ENCODE data around the gene TEX53.

TEX53 gene

DNA sequence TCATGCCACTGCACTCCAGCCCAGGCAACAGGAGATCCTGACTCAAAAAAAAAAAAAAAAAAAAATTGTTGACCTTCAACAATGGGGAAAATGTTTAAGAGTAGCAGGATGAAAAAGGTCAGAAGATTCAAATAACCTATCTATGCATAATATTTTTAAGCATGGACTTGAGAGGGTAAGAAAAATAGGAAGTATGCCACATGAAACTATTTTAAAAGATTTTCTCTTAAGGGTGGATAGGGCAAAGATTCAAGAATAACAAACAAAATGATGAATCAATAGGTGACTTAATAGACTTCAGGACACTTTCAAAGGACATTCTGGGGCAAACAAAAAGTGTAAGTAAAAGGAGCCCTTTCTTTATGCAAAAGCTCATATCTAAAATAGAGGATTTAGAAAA is 21.2 kb upstream of the TEX53 start:
- no peak for DNase-seq

DNA sequence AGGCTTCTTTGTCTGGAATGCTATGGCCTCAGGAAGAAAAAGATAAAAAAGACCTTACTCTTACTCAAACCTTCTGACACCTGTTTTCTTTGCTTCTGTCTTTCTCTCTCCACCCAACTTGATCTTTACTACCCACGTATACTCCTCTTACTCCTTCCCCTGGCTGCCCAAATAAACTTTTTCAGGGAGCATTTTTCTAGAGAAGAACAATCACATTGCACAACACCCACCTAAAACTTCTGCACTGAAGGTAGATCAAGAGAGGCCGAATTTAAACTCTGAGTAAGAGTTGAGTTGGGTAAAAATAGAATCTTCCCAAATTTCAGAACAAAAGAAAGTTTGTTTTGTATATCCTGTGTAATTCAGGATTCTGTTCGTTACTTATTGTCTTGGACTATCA is 20.5 kb upstream of the TEX53 start:
- no peak for DNase-seq

DNA sequence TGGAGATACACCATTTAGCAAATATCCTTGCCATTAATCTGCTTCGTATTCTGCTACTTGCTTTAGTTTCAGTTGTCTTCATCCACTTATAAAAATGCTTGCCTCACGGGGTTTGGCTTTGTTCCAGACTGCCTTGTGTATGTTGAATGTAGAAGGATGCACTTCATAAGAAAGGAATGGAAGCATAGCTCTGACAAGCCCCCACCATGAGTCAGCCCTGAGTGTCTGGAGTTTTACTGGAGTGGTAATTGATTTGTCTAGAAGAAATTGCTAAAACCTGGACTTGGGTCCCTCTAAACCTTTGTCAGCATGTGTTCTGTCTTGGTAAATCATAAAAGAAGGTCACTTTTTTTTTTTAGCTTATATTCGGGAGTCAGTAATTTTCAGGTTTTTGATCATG is 19.8 kb upstream of the TEX53 start:
- DNase-seq = no peak

DNA sequence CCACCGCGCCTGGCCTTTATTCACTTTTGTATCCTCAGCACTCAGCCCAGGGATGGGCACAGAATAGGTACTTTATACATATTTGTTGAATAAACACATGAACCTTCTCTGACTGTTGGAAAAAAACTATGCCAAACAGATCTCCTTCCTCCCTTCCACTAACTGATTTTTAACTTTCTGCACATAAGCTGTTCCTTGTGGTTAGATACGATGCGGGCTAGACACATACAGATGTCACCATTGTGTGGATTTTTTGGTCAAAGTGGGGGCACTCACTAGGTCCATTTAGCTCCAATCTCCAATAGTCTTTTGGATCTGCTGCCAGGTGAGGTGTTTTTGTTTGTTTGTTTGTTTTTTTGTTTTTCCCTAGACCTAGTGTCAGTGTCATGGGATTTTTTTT is 19.3 kb upstream of the TEX53 start:
- DNase-seq = no peak

DNA sequence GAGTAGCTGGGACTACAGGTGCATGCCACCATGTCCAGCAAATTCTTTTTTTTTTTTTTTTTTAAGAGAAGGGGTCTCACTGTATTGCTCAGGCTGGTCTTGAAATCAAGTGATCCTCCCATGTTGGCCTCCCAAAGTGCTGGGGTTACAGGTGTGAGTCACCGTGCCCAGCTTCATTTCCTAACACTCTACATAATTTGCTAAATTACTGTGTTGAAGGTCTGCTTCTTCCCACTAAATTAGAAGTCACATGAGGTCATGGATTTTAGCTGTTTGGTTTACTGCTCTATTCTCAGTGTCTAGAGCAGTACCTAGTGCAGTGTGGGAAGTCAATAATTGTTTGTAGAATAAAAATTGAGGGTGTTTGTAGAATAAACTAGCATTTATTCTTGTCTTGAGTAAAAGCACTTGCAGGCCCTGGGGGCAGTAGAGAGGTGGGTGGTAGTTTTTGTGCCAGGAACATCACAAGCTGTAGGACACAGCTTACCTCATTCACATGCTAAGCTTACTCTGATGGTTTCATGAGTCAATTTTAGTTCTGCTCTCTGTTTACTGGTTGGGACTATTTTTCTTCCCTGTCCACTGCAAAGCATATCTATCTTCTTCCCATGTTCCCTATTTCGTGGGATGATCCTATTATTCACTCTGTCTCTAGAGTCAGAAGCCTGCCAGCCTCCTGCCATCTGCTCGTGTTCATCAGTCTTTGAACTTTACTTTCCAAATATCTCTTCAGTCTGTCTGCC is 17.4 kb upstream of the TEX53 start:
- DNase-seq = no peak

DNA sequence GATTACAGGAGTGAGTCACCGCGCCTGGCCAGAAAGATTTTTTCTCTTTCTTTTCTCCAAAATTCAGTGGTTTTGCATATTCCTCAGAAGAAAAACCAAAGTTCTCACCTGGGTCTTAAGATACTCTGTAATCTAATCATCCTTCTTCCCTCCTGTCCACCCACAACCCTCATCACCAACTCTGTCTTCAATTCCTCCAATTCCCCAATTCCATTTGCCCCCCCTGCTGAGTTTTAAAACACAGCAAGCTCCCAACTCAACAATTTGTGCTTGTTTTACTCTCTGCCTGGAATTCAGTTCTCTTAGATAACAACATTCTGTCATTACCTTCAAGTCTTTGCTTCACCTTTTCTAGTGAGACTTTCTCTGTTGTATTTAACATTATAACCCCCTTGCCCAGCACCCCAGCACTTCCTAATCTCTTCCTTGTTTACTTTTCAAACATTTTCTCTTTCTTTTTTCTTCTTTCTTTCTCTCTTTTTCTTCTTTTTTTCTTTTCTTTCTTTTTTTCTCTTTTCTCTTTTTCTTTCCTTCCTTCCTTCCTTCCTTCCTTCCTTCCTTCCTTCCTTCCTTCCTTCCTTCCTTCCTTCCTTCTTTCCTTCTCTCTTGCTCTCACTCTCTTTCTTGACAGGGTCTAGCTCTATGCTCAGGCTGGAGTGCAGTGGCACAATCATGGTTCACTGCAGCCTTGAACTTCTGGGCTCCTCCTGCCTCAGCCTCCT is 16.6 kb upstream of the TEX53 start:
- DNase-seq = no peak

DNA sequence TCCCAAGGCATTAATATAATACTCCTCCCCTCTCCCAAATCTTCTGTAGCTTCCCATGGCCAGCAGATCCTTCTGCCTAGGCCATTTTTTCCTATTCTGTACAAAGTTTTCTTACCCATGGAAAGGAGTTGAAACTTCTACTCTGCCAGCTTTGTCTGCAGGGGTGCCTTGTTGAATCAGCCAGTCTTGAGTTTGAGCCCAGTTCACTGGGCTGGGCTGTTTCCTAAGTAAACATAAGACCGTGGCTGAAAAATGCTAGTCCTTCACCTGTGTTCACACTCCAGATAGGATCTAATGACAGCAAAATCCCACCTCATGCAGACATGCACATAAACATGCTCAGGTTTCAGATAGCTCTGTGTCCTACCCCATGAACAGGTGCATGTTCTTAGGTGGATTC is 14.0 kb upstream of the TEX53 start:
- no peak for DNase-seq

DNA sequence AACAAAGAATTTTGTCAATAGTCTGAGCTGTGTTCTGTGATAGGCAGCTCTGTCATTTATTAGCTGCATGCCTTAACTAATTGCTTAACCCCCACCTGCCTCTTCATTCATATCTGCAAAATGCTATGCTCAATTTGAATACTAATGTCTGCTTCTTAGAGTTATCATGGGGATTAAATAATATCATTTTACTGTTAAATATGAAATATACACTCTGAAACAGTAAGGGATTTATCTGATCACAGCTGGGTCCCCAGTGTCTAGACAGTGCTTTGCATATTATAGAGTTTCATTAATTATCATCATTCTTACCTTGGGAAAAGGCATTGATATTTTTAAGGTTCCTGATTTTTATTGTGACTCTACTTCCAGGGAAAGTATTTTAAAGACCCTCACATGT is 12.4 kb upstream of the TEX53 start:
- no peak for DNase-seq

DNA sequence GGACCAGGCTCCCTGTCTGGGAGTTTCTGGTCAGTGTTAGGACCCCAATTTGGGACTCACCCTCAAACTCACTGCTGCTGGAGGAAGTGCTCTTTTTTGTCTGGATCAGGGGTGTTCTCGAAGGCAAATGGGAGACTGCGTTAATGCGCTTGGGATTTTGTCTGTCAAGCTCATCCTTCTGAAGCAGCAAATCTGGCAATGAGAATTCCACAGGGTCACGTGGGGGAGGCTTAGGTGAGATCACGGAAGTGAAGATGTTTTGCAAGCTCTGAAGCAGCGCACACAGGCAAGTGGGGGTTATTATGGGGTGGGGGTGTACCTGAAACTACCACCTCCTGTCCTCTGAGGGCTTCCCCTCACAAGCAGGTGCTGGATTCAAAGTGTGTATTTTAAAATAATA is 10.5 kb upstream of the TEX53 start:
- DNase-seq = no peak

DNA sequence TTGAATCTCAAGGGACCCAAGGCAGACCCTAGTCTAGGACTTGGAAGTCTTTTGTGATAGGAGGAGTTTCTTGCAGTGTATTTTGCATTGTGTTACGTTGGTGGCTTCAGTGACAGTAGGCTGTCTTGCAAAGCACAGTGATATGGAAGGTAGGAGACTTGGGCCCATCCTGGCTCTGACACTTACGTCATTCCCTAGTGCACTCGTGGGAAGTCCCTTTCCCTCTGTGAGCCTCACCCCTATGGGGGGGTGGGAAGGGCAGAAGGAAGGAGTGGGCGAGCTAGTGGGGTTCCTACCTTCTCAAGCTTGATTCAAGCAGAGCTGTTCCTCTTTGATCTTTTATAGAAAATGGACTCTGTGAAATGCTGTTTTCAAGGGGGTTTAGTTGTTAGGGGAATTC is 9.2 kb upstream of the TEX53 start:
- no peak for DNase-seq

DNA sequence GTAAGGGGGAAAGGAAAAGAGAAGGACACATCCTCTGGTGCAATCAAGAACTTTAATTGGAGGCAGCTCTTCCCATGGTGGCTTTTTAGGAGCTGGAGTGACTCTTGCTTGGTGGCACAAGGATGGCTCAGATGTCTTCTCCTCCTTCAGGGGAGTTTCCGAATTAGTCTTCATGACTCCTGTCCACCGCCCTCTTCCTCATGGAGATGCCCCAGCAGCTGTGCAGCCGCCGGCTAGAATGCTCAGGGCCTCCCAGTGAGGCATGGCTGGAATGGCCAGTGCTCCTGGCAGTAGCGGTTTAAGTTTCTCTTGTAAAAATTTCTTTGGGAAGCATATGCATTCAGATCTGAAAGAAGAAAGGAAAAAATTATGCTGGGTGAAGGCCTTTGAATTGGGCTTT is 8.8 kb upstream of the TEX53 start:
- no peak for DNase-seq

DNA sequence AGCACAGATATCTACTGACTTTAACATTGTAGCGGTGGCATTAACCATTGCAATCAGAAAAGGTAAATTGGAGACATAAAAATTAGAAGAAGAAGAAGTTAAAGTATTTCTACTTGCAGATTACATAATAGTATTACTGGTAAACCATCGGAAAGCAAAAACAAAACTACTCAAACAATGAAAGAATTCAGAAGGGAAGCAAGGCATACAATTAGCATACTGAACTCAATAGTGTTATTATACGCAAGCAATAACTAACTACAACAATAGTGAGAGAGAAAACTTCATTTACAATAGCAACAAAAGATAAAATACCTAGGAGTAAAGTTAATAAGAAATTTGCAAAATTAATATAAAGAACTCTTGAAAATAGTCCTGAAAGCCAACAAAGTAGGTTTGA is 6.6 kb upstream of the TEX53 start:
- DNase-seq = no peak

DNA sequence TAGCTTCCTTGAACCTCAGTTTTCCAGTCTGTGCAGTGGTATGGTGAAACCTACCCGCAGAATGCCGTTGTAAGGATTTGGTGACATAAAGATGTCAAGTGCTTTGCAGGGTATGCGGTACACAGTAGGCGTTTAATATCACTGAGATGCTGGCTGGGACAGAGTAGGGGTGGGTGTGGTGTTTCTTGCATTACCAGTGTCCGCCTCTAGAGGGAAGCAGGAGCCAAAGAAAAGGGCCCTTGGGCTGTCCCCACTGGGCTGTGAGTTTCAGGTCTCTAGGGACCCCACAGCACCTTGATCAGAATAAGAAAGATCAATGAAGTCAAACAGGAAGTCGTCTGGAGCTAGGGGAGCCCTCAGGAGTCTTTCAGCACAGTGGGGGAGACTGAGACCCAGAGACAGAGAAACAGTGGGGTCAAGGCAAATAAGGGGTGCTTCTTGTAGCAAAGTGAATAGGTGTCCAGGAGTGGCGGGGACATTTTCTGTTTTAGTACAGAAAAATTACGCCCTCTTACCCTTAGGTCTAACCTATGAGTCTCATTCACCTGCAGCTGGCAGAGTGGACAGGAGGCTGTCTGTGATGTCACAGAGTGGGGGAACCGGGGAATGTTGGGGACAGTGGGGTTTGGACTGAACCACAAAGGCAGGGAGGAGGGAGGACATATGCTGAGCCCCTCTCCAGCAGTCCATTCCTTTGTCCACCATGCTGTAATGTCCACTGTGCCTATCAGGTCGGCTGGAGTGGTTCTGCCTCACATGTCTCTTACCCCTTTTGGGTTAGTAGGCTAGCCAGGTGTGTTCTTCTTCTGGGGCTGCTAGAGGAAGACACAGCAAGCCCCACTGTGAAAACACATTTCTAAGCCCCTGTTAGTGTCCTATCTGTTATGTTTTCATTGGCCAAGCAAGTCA is 4.7 kb upstream of the TEX53 start:
- DNase-seq = no peak

DNA sequence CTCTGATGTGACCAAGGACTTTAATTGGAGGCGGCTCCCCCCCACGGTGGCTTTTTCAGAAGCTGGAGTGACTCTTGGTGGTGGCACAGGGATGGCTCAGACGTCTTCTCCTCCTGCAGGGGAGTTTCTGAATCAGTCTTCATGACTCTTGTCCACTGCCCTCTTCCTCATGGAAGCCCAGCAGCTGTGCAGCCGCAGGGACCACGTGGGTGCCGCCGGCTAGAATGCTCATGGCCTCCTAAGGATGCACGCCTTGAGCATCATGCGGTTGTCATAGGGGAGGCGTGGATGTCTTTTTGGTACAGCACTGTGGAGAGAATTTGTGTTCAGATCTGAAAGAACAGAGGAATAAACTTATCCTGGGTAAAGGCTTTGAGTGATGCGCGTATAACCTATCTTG is 1.3 kb downstream of the TEX53 start:
- no peak for DNase-seq

DNA sequence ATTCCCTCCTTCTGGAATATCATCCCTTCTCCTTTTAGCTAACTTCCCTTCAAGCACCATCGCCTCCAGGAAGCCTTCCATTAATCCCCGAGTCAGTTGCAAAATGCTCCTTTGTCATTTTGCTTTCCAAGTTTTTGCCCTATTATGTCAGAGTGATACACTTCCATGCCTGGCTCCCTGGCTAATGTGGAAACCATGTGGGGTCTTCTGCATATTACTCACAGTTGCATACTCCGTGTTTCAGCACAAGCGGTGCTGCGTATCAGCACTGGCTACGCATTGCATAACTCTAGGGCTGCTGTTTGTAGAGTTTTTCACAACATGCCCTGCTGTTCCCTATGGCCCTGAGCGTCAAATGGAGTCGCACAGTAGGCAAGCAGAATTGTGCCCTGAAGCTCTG is 1.9 kb downstream of the TEX53 start:
- no peak for DNase-seq

DNA sequence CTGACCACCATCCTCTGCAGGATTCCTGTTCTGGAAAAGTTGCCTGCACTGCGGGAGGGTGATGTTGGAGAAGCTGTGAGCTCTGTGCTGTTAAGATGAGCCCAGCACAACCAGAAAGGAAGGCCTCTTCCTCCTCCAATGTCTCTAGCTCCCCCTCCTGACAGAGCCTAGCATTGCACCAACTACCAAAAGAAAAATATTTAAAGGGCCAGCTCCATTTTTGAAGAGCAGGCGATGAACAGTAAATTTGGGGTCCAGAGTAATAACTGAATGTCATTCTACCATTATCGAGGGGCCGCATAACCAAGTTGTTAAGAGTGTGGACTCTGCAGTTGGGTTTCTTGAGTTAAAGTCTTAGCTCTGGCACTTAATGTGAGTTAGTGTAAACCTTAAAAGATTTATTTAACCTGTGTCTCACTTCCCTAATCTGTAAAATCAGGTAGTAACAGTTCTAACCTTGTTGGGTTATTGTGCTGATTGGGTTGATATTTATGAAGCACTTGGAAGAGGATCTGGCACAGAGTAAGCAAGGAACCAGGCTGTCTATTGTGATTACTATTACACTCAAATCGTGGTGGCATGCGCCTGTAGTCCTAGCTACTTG is 3.9 kb downstream of the TEX53 start:
- DNase-seq = peak; percentile 32

DNA sequence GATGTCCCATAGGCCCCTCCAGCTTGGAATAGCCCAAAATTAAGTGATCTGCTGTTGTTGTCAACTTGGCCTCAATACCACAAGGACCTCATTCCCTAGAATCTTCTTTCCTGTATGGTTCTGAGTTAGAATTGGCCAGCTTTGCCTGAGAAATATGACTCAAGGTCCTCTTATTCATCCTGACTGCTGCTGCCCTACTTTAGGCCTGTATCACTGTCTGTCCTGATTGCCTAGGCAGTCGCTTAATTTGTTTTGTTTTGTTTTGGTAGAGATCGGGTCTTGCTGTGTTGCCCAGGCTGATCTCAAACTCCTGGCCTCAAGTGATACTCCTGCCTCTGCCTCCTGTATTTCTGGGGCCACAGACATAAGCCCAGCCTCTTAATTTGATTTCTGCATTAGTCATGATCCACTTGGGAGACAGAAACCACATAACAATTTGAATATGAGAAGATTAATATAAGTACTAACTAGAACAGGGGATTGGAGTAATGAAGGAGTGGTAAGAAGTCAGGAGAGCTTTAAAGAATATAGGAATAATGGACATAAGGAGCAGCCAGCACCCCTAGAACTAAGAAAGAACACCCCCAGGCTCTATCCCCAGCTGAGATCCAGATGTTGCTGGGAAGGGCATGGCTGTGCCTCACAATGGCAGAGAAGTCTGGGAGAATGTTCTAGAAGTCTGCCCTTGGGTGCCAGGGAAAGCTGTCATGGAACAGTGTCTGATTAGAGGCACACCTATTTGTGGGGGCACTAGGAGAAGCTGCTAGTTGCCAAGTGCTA is 4.6 kb downstream of the TEX53 start:
- DNase-seq = no peak

DNA sequence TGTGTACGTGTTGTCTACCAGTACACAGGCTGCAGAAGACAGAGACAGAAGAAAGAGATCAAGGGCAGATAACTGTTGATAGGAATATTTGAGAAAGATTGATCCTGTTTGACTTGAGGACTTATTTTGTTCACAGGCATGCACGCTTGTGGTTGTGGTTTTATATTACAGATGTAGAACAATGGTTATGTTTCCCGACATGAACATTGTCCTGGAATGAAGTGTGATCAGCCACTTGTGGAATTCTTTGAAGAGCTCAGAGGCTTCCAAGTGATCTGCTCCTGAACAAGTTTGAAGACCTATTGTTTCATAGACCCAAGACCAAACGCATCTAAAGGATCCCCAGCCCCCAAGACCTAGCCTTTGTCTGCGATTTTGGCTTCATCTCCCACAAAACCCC is 13.7 kb downstream of the TEX53 start:
- no peak for DNase-seq

DNA sequence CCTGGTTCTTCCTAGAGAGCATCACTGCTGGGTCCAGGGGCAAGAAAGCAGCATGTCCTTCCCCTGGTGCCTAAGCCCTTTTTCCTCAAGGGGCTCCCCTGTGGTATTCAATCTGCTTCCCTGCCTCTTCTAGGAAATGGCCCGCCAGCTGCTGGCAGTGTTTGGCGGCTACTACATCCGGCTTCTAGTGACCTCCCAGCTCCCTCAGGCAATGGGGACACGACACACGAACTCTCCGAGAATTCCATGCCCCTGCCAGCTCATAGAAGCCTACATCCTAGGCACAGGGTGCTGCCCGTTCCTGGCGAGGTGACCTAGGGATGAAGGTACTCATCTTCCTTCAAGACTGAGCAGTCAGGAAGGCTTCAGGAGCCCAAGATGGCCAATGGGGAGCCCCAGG is 14.6 kb downstream of the TEX53 start:
- DNase-seq = no peak

DNA sequence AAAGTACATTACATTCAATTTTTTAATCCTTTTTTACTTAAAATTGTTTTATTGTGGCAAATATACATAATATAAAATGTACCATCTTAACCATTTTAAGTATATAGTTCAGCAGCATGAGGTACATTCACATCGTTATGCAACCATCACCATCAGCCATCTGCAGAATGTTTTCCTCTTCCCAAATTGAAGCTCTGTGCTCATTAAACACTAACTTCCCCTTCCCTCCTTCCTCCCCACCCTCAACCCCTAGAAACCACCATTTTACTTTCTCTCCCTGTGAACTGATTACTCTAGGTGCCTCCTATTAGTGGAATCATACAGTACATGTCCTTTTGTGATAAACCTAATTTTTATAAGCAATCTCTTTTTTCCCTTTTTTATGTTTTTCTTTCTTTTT is 15.6 kb downstream of the TEX53 start:
- DNase-seq = no peak

DNA sequence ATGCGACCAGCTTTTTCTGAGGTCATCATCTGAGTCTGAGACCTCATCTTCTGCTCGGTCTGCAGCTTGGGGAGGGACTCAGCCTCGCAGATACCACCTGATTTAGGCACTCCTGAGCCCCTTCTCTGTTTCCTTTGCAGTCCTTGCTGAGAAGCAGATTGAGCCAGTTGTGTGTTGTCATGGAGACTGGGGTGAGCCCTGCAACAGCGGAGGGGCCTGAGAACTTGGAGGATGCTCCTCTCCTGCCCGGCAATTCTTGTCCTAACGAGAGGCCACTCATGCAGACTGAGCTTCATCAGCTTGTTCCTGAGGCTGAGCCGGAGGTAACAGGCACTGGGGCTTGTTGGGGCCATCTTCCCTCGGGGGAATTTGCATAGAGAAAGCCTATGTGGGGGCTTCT is 19.2 kb downstream of the TEX53 start:
- no peak for DNase-seq

DNA sequence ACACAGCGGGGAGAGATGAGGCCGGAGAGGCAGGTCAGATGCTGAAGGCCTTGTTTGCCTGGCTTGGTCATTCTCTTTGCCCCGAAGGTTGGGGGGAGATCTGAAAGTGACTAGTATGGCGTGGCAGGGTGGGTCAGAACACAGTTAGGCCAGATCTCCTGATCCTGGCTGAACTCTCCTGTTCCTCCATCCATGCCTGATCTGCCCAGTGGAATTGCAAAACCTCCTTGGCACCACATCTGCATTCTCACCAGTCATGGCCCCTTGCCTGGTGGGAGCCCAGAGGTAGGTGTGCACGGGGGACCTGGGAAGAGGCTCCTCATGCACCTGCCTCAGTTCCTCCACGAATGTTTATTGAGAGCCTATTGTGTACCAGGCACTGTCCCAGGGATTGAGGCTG is 23.2 kb downstream of the TEX53 start:
- no peak for DNase-seq
